Rectal smooth muscle tissue (tissue), 1 donor: ENCODE data around the gene PIP4K2A.

Experiments used
- H3K27ac ChIP-seq: one replicate; pipeline ENCODE4 v1.7.0; 2013; ENCODE audit warnings: low read depth, low read length, inconsistent platforms
- H3K27me3 ChIP-seq: one replicate; pipeline ENCODE4 v1.7.0; 2013; ENCODE audit warnings: low read length; ENCODE audit not compliant: control insufficient read depth, insufficient read depth
- H3K36me3 ChIP-seq: one replicate; pipeline ENCODE4 v1.7.0; 2013; ENCODE audit warnings: low read length; ENCODE audit not compliant: control insufficient read depth, insufficient read depth
- H3K4me1 ChIP-seq: one replicate; pipeline ENCODE4 v1.7.0; 2013; ENCODE audit warnings: low read length; ENCODE audit not compliant: control insufficient read depth, insufficient read depth
- H3K4me3 ChIP-seq: one replicate; pipeline ENCODE4 v1.7.0; 2013; ENCODE audit warnings: low read length
- H3K9ac ChIP-seq: one replicate; pipeline ENCODE4 v1.7.0; 2013; ENCODE audit warnings: low read length

Gene PIP4K2A

GRCh38 chr10:22581461-22581860, 132.9 kb downstream of the PIP4K2A start:
- no peaks in the 10 kb centered on the region for H3K4me1 ChIP-seq
- no peak overlapping the region for H3K27ac ChIP-seq
- H3K9ac ChIP-seq, result no peak overlapping the region
- no peak overlapping the region for H3K4me3 ChIP-seq
- no peaks in the 10 kb centered on the region for H3K36me3 ChIP-seq
- no peaks in the 10 kb centered on the region for H3K27me3 ChIP-seq

- H3K27ac ChIP-seq, result no peak overlapping the region
- no peaks in the 10 kb centered on the region for H3K4me1 ChIP-seq
- no peaks in the 10 kb centered on the region for H3K36me3 ChIP-seq
- no peak overlapping the region for H3K4me3 ChIP-seq
- H3K27me3 ChIP-seq, result no peaks in the 10 kb centered on the region
- H3K9ac ChIP-seq, result no peak overlapping the region
These were observed 133.7 kb downstream of the PIP4K2A start for GRCh38 chr10:22580711-22581110.

GRCh38 chr10:22579826-22580225, 134.6 kb downstream of the PIP4K2A start:
- Histone ChIP-seq H3K27me3 (no peaks in the 10 kb centered on the region), H3K9ac (no peak overlapping the region), H3K27ac (no peak overlapping the region), H3K36me3 (no peaks in the 10 kb centered on the region), H3K4me3 (no peak overlapping the region), H3K4me1 (no peaks in the 10 kb centered on the region)

GRCh38 chr10:22573820-22574569, 140.4 kb downstream of the PIP4K2A start:
- no peaks in the 10 kb centered on the region for H3K36me3 ChIP-seq
- H3K27ac ChIP-seq, result no peak overlapping the region
- H3K4me3 ChIP-seq, result no peak overlapping the region
- no peaks in the 10 kb centered on the region for H3K4me1 ChIP-seq
- no peaks in the 10 kb centered on the region for H3K27me3 ChIP-seq
- no peak overlapping the region for H3K9ac ChIP-seq

- H3K27me3 ChIP-seq, result no peaks in the 10 kb centered on the region
- no peaks in the 10 kb centered on the region for H3K4me1 ChIP-seq
- peaks cover 2% of the 10 kb centered on the region for H3K36me3 ChIP-seq
- H3K27ac ChIP-seq, result no peak overlapping the region
- no peak overlapping the region for H3K4me3 ChIP-seq
- H3K9ac ChIP-seq, result no peak overlapping the region
These were observed 143.5 kb downstream of the PIP4K2A start for GRCh38 chr10:22570733-22571430.

GRCh38 chr10:22570234-22570633, 144.1 kb downstream of the PIP4K2A start:
- Histone ChIP-seq H3K27me3 (no peaks in the 10 kb centered on the region), H3K27ac (no peak overlapping the region), H3K4me1 (no peaks in the 10 kb centered on the region), H3K9ac (no peak overlapping the region), H3K4me3 (no peak overlapping the region), H3K36me3 (peaks cover 2% of the 10 kb centered on the region)

- H3K27me3 ChIP-seq, result no peaks in the 10 kb centered on the region
- H3K27ac ChIP-seq, result no peak overlapping the region
- H3K4me1 ChIP-seq, result no peaks in the 10 kb centered on the region
- H3K9ac ChIP-seq, result no peak overlapping the region
- H3K36me3 ChIP-seq, result peaks cover 2% of the 10 kb centered on the region
- no peak overlapping the region for H3K4me3 ChIP-seq
These were observed 145.4 kb downstream of the PIP4K2A start for GRCh38 chr10:22568928-22569327.

GRCh38 chr10:22564060-22564459, 150.3 kb downstream of the PIP4K2A start:
- Histone ChIP-seq H3K4me3 (no peak overlapping the region), H3K36me3 (peaks cover 2% of the 10 kb centered on the region), H3K27me3 (no peaks in the 10 kb centered on the region), H3K27ac (no peak overlapping the region), H3K4me1 (no peaks in the 10 kb centered on the region), H3K9ac (no peak overlapping the region)

GRCh38 chr10:22561909-22562308, 152.5 kb downstream of the PIP4K2A start:
- no peak overlapping the region for H3K4me3 ChIP-seq
- H3K27me3 ChIP-seq, result no peaks in the 10 kb centered on the region
- H3K36me3 ChIP-seq, result no peaks in the 10 kb centered on the region
- H3K9ac ChIP-seq, result no peak overlapping the region
- no peaks in the 10 kb centered on the region for H3K4me1 ChIP-seq
- no peak overlapping the region for H3K27ac ChIP-seq

GRCh38 chr10:22560913-22561239, 153.5 kb downstream of the PIP4K2A start:
- no peaks in the 10 kb centered on the region for H3K36me3 ChIP-seq
- H3K4me1 ChIP-seq, result no peaks in the 10 kb centered on the region
- no peaks in the 10 kb centered on the region for H3K27me3 ChIP-seq
- H3K4me3 ChIP-seq, result no peak overlapping the region
- H3K9ac ChIP-seq, result no peak overlapping the region
- H3K27ac ChIP-seq, result no peak overlapping the region

- H3K36me3 ChIP-seq, result no peaks in the 10 kb centered on the region
- no peak overlapping the region for H3K9ac ChIP-seq
- H3K4me3 ChIP-seq, result no peak overlapping the region
- no peaks in the 10 kb centered on the region for H3K27me3 ChIP-seq
- H3K4me1 ChIP-seq, result no peaks in the 10 kb centered on the region
- no peak overlapping the region for H3K27ac ChIP-seq
These were observed 154.1 kb downstream of the PIP4K2A start for GRCh38 chr10:22560096-22560912.

GRCh38 chr10:22557321-22557720, 157.1 kb downstream of the PIP4K2A start:
- Histone ChIP-seq H3K27ac (no peak overlapping the region), H3K4me3 (no peak overlapping the region), H3K4me1 (peaks cover 2% of the 10 kb centered on the region), H3K36me3 (no peaks in the 10 kb centered on the region), H3K27me3 (no peaks in the 10 kb centered on the region), H3K9ac (no peak overlapping the region)
